CD8-positive, alpha-beta memory T cell (primary cell): ENCODE data around the gene STEAP2. TPM values are rescaled to one million over a fixed set of nuclear protein-coding genes. Genes with fewer than 3 reads are reported as not detected.
"Not testable (repeated sequence)": the region's sequence is repeated elsewhere in the genome, so short reads cannot be mapped to it uniquely, and the experiment has no call there.

Source experiments
- CTCF ChIA-PET: fragments of 350-600 bp; sonication (Branson Sonifier 250); formaldehyde crosslinking; loops from one replicate; lab custom pipeline; 2021; ENCODE audit warnings: antibody characterized with exemption; lab: Charles Lee
- POLR2A ChIA-PET: fragments of 350-600 bp; sonication (Branson Sonifier 250); formaldehyde crosslinking; loops from one replicate; lab custom pipeline; 2021; ENCODE audit warnings: antibody characterized with exemption; lab: Charles Lee
- DNase-seq, 5 donors: peaks; one replicate each; pipeline versions ENCODE4 v3.0.0 to v3.0.0-alpha.2; 2020 to 2022; ENCODE audit warnings: mixed read lengths in 1 of 5
- H3K27ac ChIP-seq: one replicate; pipeline ENCODE4 v1.7.0; 2013; ENCODE audit warnings: low read depth, mild to moderate bottlenecking, low read length, moderate library complexity
- H3K27me3 ChIP-seq: 2 replicates; pipeline ENCODE4 v1.7.0; 2013; ENCODE audit warnings: low read length, mild to moderate bottlenecking; ENCODE audit not compliant: insufficient read depth, poor library complexity, severe bottlenecking
- H3K36me3 ChIP-seq: 2 replicates; pipeline ENCODE4 v1.7.0; 2013; ENCODE audit warnings: mild to moderate bottlenecking, low read length, moderate library complexity; ENCODE audit not compliant: insufficient read depth
- H3K4me1 ChIP-seq: 2 replicates; pipeline ENCODE4 v1.7.0; 2013; ENCODE audit warnings: mild to moderate bottlenecking, low read length, moderate library complexity; ENCODE audit not compliant: insufficient read depth
- H3K4me3 ChIP-seq: 2 replicates; pipeline ENCODE4 v1.7.0; 2013; ENCODE audit warnings: mild to moderate bottlenecking, low read length
- H3K9me3 ChIP-seq: 2 replicates; pipeline ENCODE4 v1.7.0; 2013; ENCODE audit warnings: mild to moderate bottlenecking, low read length
- H3K27ac Mint-ChIP-seq, 8 donors: one replicate each; pipeline ENCODE4 v1.8.0; 2020 to 2021; ENCODE audit warnings: mixed read lengths in 8 of 8, mild to moderate bottlenecking in 6 of 8, inconsistent platforms in 3 of 8, moderate library complexity in 3 of 8
- H3K27me3 Mint-ChIP-seq, 2 donors: one replicate each; pipeline ENCODE4 v1.8.0; 2020 to 2021; ENCODE audit warnings: mixed read lengths in 2 of 2, mild to moderate bottlenecking in 1 of 2, moderate library complexity in 1 of 2
- H3K36me3 Mint-ChIP-seq, 3 donors: one replicate each; pipeline ENCODE4 v1.8.0; 2020 to 2021; ENCODE audit warnings: mixed read lengths in 3 of 3, inconsistent platforms in 1 of 3, mild to moderate bottlenecking in 1 of 3
- H3K4me1 Mint-ChIP-seq, 3 donors: one replicate each; pipeline ENCODE4 v1.8.0; 2020 to 2021; ENCODE audit warnings: mixed read lengths in 3 of 3, inconsistent platforms in 1 of 3, mild to moderate bottlenecking in 1 of 3
- H3K4me3 Mint-ChIP-seq, 7 donors: one replicate each; pipeline ENCODE4 v1.8.0; 2020 to 2021; ENCODE audit warnings: mixed read lengths in 7 of 7, mild to moderate bottlenecking in 6 of 7, moderate library complexity in 4 of 7, inconsistent platforms in 2 of 7
- H3K9me3 Mint-ChIP-seq, 5 donors: one replicate each; pipeline ENCODE4 v1.8.0; 2020 to 2022; ENCODE audit warnings: mixed read lengths in 5 of 5, mild to moderate bottlenecking in 3 of 5, moderate library complexity in 2 of 5, inconsistent platforms in 1 of 5
- polyA plus RNA-seq: library from polyadenylated mRNA; unstranded; fragments of 300-500 nt; fragmentation: Illumina TruSeq; gene quantifications from one replicate; pipeline ENCODE4 v1.2.3, GENCODE V29; 2021
- total RNA-seq, 2 experiments: library from RNA; stranded (reverse); gene quantifications; one replicate each; pipeline ENCODE4 v1.2.3, GENCODE V29; 2021

The STEAP2 gene
- total and polyA plus RNA-seq, 3 experiments from 2014 or later, result 0.15 TPM; not detected in 2

DNA sequence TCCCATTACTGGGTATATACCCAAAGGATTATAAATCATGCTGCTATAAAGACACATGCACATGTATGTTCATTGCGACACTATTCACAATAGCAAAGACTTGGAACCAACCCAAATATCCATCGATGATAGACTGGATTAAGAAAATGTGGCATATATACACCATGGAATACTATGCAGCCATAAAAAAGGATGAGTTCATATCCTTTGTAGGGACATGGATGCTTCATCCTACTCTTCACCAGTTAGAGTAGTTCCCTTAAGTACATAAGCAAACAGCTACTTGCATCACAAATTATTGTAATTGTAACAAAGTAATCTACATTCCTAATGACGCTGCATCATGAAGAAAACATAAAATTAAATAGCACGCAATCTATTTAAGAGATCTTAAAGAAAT lies 25.2 kb upstream of the STEAP2 start:
- POLR2A ChIA-PET, H3K4me1 ChIP-seq, DNase-seq, H3K9me3 ChIP-seq, H3K27me3 ChIP-seq, H3K4me1 Mint-ChIP-seq, H3K27ac ChIP-seq, H3K36me3 ChIP-seq, H3K4me3 Mint-ChIP-seq, H3K27me3 Mint-ChIP-seq, H3K36me3 Mint-ChIP-seq, H3K4me3 ChIP-seq, H3K27ac Mint-ChIP-seq: not testable (repeated sequence)
- H3K9me3 Mint-ChIP-seq, result peaks cover 0 to 16% (median 4%) of the 10 kb centered on the region in 5 donors
- CTCF ChIA-PET, result interaction anchor here (1.1 kb wide), 1 partner anchor 32 kb away, joined by 3 read pairs; the partner anchor contains the start of gene STEAP1

DNA sequence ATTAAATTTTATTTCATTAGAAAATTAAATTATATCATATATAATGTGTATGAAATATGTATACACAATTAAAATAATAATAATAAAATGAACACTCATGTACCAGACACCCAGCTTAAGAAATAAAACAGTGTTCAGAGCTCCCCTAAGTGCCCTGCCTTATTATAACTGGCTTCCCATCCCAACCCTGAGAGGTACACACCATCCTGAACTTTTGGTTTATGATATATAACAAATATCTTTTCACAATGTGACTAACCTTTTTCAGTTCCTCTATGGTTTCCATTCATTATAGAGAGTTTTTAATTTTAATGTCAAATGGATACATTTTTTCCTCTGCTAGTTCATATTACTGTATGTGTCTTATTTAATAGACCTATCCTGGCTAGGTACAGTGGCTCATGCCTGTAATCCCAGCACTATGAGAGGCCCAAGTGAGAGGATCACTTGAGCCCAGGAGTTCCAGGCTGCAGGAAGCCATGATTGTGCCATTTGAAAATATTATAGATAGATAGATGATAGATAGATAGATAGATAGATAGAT lies 24.0 kb upstream of the STEAP2 start:
- no peaks in the 10 kb centered on the region for H3K4me1 Mint-ChIP-seq
- DNase-seq, result no peak
- POLR2A ChIA-PET, result no interaction called here
- Histone ChIP-seq H3K4me1 (no peaks in the 10 kb centered on the region), H3K4me3 (no peak overlapping the region), H3K27me3 (no peaks in the 10 kb centered on the region), H3K36me3 (no peaks in the 10 kb centered on the region), H3K9me3 (no peaks in the 10 kb centered on the region), H3K27ac (no peak overlapping the region)
- H3K27ac Mint-ChIP-seq, result no peak overlapping the region
- H3K27me3 Mint-ChIP-seq, result peaks cover 1 to 6% of the 10 kb centered on the region in 2 donors
- CTCF ChIA-PET, result no interaction called here
- H3K9me3 Mint-ChIP-seq, result peaks cover 6 to 24% (median 9%) of the 10 kb centered on the region in 5 donors
- peaks cover 0 to 8% (median 0%) of the 10 kb centered on the region in 3 donors for H3K36me3 Mint-ChIP-seq
- H3K4me3 Mint-ChIP-seq, result no peak overlapping the region

DNA sequence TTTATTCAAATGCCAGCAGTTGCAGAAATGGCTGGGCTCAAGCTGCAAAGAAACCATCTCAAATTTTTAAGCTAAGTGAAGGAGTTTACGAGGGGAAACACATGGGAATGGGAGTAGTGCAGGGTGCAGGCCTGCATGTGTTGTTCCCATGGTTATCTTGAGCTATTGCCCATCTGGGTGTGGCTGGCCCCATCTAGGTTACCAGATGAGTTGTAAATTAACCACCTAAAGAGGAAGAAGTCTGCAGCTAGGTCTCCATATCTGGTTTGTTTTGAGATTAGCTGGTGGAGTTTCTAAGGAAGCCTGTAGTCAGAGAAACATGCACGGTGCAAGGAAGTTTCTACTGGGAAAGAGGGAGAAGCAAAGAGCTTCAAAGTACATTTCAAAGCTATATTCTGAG lies 23.3 kb upstream of the STEAP2 start:
- H3K27ac Mint-ChIP-seq, result no peak overlapping the region
- H3K4me3 ChIP-seq, result no peak overlapping the region
- H3K9me3 Mint-ChIP-seq, result peaks cover 6 to 27% (median 10%) of the 10 kb centered on the region in 5 donors
- POLR2A ChIA-PET, result no interaction called here
- no peaks in the 10 kb centered on the region for H3K4me1 ChIP-seq
- CTCF ChIA-PET, result no interaction called here
- no peak for DNase-seq
- H3K27me3 ChIP-seq, result no peaks in the 10 kb centered on the region
- H3K9me3 ChIP-seq, result no peaks in the 10 kb centered on the region
- H3K36me3 ChIP-seq, result no peaks in the 10 kb centered on the region
- peaks cover 1 to 3% of the 10 kb centered on the region in 2 donors for H3K27me3 Mint-ChIP-seq
- H3K27ac ChIP-seq, result no peak overlapping the region
- H3K4me1 Mint-ChIP-seq, result no peaks in the 10 kb centered on the region
- no peak overlapping the region for H3K4me3 Mint-ChIP-seq
- peaks cover 0 to 11% (median 0%) of the 10 kb centered on the region in 3 donors for H3K36me3 Mint-ChIP-seq

DNA sequence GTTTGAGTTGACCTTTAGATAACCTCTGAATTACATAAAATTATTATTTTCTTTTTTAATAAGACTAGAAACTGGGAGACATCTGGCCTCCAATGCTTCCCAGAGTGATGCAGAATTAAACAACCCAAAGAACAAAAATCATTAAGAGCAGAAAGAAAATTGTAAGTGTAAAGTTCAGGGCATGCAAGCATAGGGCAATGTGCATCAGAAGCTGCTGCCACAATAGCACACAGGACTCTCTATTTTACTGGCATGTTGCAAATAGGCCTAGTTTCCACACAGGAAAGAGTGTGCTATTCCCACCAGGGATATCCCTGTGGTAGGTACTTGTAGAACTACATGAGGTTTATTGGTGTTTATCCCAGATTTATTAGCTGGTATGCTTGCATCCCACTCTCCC lies 20.5 kb upstream of the STEAP2 start:
- Mint-ChIP-seq H3K4me1 (no peaks in the 10 kb centered on the region), H3K27me3 (peaks cover 0 to 6% of the 10 kb centered on the region in 2 donors), H3K4me3 (no peak overlapping the region), H3K27ac (no peak overlapping the region), H3K9me3 (peaks cover 6 to 24% (median 10%) of the 10 kb centered on the region in 5 donors), H3K36me3 (peaks cover 0 to 11% (median 0%) of the 10 kb centered on the region in 3 donors)
- Histone ChIP-seq H3K36me3 (no peaks in the 10 kb centered on the region), H3K4me1 (no peaks in the 10 kb centered on the region), H3K27me3 (no peaks in the 10 kb centered on the region), H3K9me3 (no peaks in the 10 kb centered on the region), H3K27ac (no peak overlapping the region), H3K4me3 (no peak overlapping the region)
- POLR2A ChIA-PET, result no interaction called here
- DNase-seq, result no peak
- CTCF ChIA-PET, result no interaction called here

DNA sequence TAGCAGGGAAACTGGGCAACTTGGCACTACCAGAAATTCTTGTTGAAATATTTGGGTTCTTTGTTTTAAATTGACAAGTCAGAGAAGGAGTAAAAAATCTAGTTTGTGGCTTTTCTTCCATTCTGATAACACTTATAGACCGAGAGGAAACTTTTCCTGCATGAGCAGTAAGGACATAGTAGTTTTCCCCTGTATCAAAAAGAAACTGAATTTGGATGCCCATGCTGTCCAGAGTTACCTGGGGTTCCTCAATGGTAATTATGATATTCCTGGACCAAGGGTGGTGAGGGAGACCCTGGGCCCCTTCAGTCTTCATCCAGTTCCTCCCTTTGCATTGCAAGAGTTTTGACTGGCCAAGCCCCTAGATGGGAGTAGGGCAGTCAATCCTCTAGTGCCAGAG lies 19.9 kb upstream of the STEAP2 start:
- Mint-ChIP-seq H3K27me3 (peaks cover 0 to 8% of the 10 kb centered on the region in 2 donors), H3K4me3 (no peak overlapping the region), H3K4me1 (no peaks in the 10 kb centered on the region), H3K9me3 (peaks cover 6 to 24% (median 10%) of the 10 kb centered on the region in 5 donors), H3K36me3 (peaks cover 0 to 11% (median 0%) of the 10 kb centered on the region in 3 donors), H3K27ac (no peak overlapping the region)
- ChIA-PET POLR2A (no interaction called here), CTCF (no interaction called here)
- Histone ChIP-seq H3K9me3 (no peaks in the 10 kb centered on the region), H3K4me3 (no peak overlapping the region), H3K27ac (no peak overlapping the region), H3K4me1 (no peaks in the 10 kb centered on the region), H3K27me3 (no peaks in the 10 kb centered on the region), H3K36me3 (no peaks in the 10 kb centered on the region)
- DNase-seq, result no peak

DNA sequence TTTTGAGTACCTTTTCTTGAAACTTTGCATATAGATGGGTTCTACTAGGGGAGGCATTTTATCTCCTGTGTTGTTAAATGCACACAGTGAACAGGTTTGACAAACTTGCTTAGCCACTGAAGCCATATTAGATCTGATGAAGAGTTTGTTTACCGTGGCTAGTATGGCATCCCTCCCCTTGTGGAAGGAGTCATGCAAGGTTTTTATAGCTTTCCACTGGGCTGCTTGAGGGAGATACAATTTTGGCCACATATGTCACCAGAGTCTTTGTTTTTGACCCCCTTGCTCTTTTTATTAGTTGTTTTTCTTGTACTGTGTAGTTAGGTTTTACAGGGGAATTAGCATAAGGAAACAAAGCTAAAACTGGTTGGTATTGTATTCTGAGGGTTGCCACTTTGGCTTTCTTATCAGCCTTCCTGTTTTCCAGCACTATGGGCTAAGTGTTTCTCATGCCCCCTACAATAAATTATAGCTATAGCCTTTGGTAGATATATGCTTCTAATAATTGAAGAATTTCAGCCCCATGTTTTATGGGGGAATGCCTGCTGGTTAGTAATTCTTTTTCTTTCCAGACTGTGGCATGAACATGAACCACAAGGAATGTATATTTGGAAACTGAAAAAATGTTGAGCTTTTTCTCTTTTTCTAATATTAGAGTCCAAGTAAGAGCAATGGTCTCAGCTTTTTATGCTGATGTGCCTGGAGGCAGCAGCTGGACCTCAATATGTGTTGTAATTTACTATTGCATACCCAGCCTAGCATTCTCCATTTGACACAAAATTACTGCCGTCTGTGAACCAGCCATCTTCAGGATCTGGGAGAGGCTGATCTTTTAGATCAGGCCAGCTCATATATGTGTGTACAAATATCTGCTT lies 18.4 kb upstream of the STEAP2 start:
- no peaks in the 10 kb centered on the region for H3K36me3 ChIP-seq
- no peaks in the 10 kb centered on the region for H3K4me1 Mint-ChIP-seq
- H3K27me3 ChIP-seq, result no peaks in the 10 kb centered on the region
- CTCF ChIA-PET, result interaction anchor here (0.7 kb wide), 1 partner anchor 26 kb away, joined by 3 read pairs; no protein-coding TSS in a partner anchor
- H3K4me3 ChIP-seq, result no peak overlapping the region
- no peak for DNase-seq
- no peak overlapping the region for H3K27ac Mint-ChIP-seq
- peaks cover 0 to 11% (median 0%) of the 10 kb centered on the region in 3 donors for H3K36me3 Mint-ChIP-seq
- H3K4me3 Mint-ChIP-seq, result no peak overlapping the region
- H3K27ac ChIP-seq, result no peak overlapping the region
- no peaks in the 10 kb centered on the region for H3K4me1 ChIP-seq
- peaks cover 0 to 8% of the 10 kb centered on the region in 2 donors for H3K27me3 Mint-ChIP-seq
- POLR2A ChIA-PET, result no interaction called here
- H3K9me3 Mint-ChIP-seq, result peaks cover 6 to 24% (median 10%) of the 10 kb centered on the region in 5 donors
- no peaks in the 10 kb centered on the region for H3K9me3 ChIP-seq

DNA sequence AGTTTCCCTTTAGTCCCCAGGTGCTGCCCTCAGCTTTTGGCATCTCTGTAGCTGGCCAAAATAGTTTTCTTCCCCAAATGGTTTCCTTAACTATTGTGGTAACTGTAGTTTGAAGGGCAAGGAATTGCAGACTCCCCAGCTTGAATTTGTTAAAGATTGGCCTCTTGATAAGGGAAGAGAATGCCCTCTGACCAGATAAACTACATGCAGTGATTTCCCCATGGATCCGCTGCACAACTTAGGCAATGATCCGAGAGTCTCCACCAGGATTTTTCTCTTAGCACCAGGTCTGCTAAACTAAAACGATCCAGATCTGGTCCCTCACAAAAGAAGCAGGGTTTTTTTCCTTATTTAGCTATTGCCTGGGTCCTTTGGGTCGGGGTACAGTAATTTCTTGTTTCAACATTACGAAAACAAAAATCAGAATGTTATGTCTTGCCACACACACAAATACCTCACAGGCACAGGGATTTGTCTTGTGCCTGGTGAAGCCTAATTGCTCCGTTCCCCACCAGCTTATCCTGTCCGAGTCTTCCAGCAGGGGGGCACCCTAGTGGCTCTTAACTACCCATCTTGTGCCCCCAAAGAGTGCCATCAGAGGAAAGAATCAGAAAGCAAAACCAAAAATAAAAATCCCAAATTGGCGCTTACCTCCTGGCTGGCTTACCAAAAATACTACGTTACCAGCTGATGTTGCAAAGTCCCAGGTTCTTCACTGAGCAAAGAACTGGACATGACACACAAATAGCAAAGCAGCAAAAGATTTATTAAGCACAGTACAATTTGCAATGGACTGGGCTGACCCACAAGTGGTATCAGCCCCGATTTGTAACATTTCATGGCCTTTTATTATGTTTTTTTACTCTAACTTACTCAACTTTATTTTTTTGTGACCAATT lies 16.4 kb upstream of the STEAP2 start:
- Mint-ChIP-seq H3K36me3 (peaks cover 0 to 8% (median 0%) of the 10 kb centered on the region in 3 donors), H3K9me3 (peaks cover 6 to 20% (median 8%) of the 10 kb centered on the region in 5 donors), H3K27ac (no peak overlapping the region), H3K4me1 (no peaks in the 10 kb centered on the region), H3K4me3 (no peak overlapping the region), H3K27me3 (peaks cover 0 to 9% of the 10 kb centered on the region in 2 donors)
- no peaks in the 10 kb centered on the region for H3K27me3 ChIP-seq
- H3K36me3 ChIP-seq, result no peaks in the 10 kb centered on the region
- H3K27ac ChIP-seq, result no peak overlapping the region
- CTCF ChIA-PET, result no interaction called here
- no peaks in the 10 kb centered on the region for H3K9me3 ChIP-seq
- POLR2A ChIA-PET, result no interaction called here
- no peaks in the 10 kb centered on the region for H3K4me1 ChIP-seq
- no peak for DNase-seq
- no peak overlapping the region for H3K4me3 ChIP-seq
